K562 (cell line): ENCODE results near the gene PRSS53. TPM values are rescaled to one million over a fixed set of nuclear protein-coding genes. Genes with fewer than 3 reads are reported as not detected.

ENCODE experiments used
- ATAC-seq: fragments of 200-7000 bp; cut with Tn5 transposase; 3 replicates; pipeline ENCODE4 v1.9.1; 2020; ENCODE audit warnings: moderate library complexity
- BruUV-seq: library from RNA; stranded (reverse); fragments of 400-500 nt; replicated peaks from 2 replicates; lab custom pipeline; 2021; lab: Mats Ljungman, UMichigan
- CTCF ChIA-PET: fragments of 300-600 bp; formaldehyde crosslinking; extraction: SDS; loops from one replicate; lab custom pipeline; 2021; ENCODE audit warnings: low intra/inter-chr PET ratio; lab: Yijun Ruan, JAX
- POLR2A ChIA-PET: fragments of 300-600, 350-650 bp; sonication (Branson Sonifier 250); formaldehyde crosslinking; extraction: SDS; loops from one replicate; lab custom pipeline; 2021; ENCODE audit warnings: antibody characterized with exemption, inconsistent platforms; lab: Yijun Ruan, JAX
- DNase-seq, 4 experiments: peaks; one replicate each; pipeline versions ENCODE4 v3.0.0 to v3.0.0-alpha.2; 2011 to 2018; ENCODE audit warnings: low spot score in 3 of 4, mixed read lengths in 3 of 4; ENCODE audit errors: extremely low read depth in 1 of 4
- FAIRE-seq: peaks from 2 replicates; lab custom pipeline; 2011; peaks lifted over from hg19 to GRCh38; lab: Jason Lieb, UNC
- H2AFZ ChIP-seq: 2 replicates; pipeline ENCODE4 v1.6.0; 2011; ENCODE audit warnings: low read depth, low read length, control low read depth, inconsistent platforms
- H3K27ac ChIP-seq: fragments of 200-600 bp; 3 replicates; pipeline ENCODE4 v1.8.0; 2011; ENCODE audit warnings: low read depth, mild to moderate bottlenecking, control low read depth, inconsistent platforms, low read length, moderate library complexity, mixed read lengths; ENCODE audit errors: extremely low read depth
- H3K27me3 ChIP-seq, 2 experiments: fragments of 300-600 bp in 1 of 2; 2 replicates in 1 of 2; 3 replicates in 1 of 2; pipeline versions ENCODE4 v1.6.0 to v1.8.0; 2011; ENCODE audit warnings: inconsistent platforms in 2 of 2, low read length in 2 of 2, mild to moderate bottlenecking in 1 of 2, mixed read lengths in 1 of 2, moderate library complexity in 1 of 2; ENCODE audit not compliant: control insufficient read depth in 2 of 2, insufficient read depth in 2 of 2
- H3K36me3 ChIP-seq: fragments of 300-600 bp; 3 replicates; pipeline ENCODE4 v1.8.0; 2011; ENCODE audit warnings: mild to moderate bottlenecking, low read length, inconsistent platforms; ENCODE audit not compliant: control insufficient read depth, insufficient read depth
- H3K4me1 ChIP-seq, 2 experiments: fragments of 200-600 bp in 1 of 2; replicated peaks in 1 of 2; 2 replicates in 1 of 2; 3 replicates in 1 of 2; pipeline versions ENCODE4 v1.5.1 to v1.8.0; 2011; ENCODE audit warnings: inconsistent platforms in 2 of 2, low read length in 2 of 2, mild to moderate bottlenecking in 1 of 2, mixed read lengths in 1 of 2, moderate library complexity in 1 of 2; ENCODE audit not compliant: control insufficient read depth in 2 of 2, insufficient read depth in 2 of 2
- H3K4me2 ChIP-seq: 2 replicates; pipeline ENCODE4 v1.6.1; 2011; ENCODE audit warnings: low read length, control low read depth, inconsistent platforms, mixed read lengths; ENCODE audit not compliant: insufficient read depth
- H3K4me3 ChIP-seq: fragments of 200-600 bp; sonication (generic), shearing (Covaris generic); 2 replicates; pipeline ENCODE4 v1.5.1; 2016; ENCODE audit warnings: control low read depth, inconsistent platforms
- H3K79me2 ChIP-seq: fragments of 200-600 bp; 3 replicates; pipeline ENCODE4 v1.8.0; 2011; ENCODE audit warnings: low read length, inconsistent platforms; ENCODE audit not compliant: control insufficient read depth, insufficient read depth
- H3K9ac ChIP-seq, 2 experiments: 2 replicates each; pipeline versions ENCODE4 v1.6.0 to v1.6.1; 2011; ENCODE audit warnings: low read depth in 2 of 2, low read length in 2 of 2, control low read depth in 1 of 2, inconsistent platforms in 1 of 2, mild to moderate bottlenecking in 1 of 2, mixed read lengths in 1 of 2; ENCODE audit not compliant: insufficient read depth in 1 of 2
- H3K9me1 ChIP-seq: one replicate; pipeline ENCODE4 v1.6.0; 2011; ENCODE audit warnings: inconsistent platforms, mild to moderate bottlenecking, low read length, moderate library complexity; ENCODE audit not compliant: control insufficient read depth, insufficient read depth
- H3K9me3 ChIP-seq: replicated peaks from 2 replicates; pipeline ENCODE4 v1.5.1; 2011; ENCODE audit warnings: low read depth, low read length, inconsistent platforms; ENCODE audit not compliant: control insufficient read depth, insufficient read depth
- H4K20me1 ChIP-seq: replicated peaks from 2 replicates; pipeline ENCODE4 v1.6.1; 2011; ENCODE audit warnings: low read length, inconsistent platforms, mixed read lengths; ENCODE audit not compliant: control insufficient read depth, insufficient read depth
- MEF2D ChIP-seq: conservative IDR thresholded peaks from 2 replicates; pipeline ENCODE4 v1.6.1; 2016; ENCODE audit warnings: low read depth, missing genetic modification characterization, missing compliant biosample characterization
- POLR2A ChIP-seq: fragments of 450-650 bp; conservative IDR thresholded peaks from 2 replicates; pipeline ENCODE4 v1.6.1; 2016
- RBFOX2 ChIP-seq: fragments of 200-400 bp; formaldehyde crosslinking; IDR thresholded peaks from 2 replicates; pipeline ENCODE4 v1.6.1; 2017; ENCODE audit warnings: low read depth, mild to moderate bottlenecking, low read length, moderate library complexity
- SREBF2 ChIP-seq: sonication (generic); formaldehyde crosslinking; IDR thresholded peaks from 2 replicates; pipeline ENCODE4 v1.4.0; 2020; ENCODE audit warnings: mild to moderate bottlenecking, missing genetic modification reagents
- WGBS: fragments of 100-300 bp; shearing (Covaris generic); methylation state at CpG from one replicate; pipeline ENCODE4 v1.1.6; 2016; ENCODE audit warnings: low coverage, mixed read lengths; ENCODE audit not compliant: insufficient coverage; ENCODE audit errors: missing lambda C conversion rate; 5-methylcytosine and 5-hydroxymethylcytosine counted together
- in situ Hi-C: fragments of 300-500 bp; cut with MboI; formaldehyde crosslinking; loops from 4 replicates; pipeline ENCODE4 v1.15.0; 2018; ENCODE audit warnings: inconsistent platforms, mixed read lengths
- intact Hi-C: fragments of 100-400 bp; cut with micrococcal nuclease; formaldehyde crosslinking; loops from 2 replicates; pipeline ENCODE4 v1.14.2; 2022
- polyA plus RNA-seq, 8 experiments: library from polyadenylated mRNA; depleted of rRNA in 4 of 8; stranded (reverse) in 5 of 8; unstranded in 3 of 8; fragments of >200 nt; fragmentation: Nextera tagmentation in 2 of 8; fragmentation: Illumina TruSeq in 1 of 8; extraction: Ambion mirVana in 2 of 8; extraction: Trizol in 1 of 8; gene quantifications; 2 replicates each; pipeline versions ENCODE4 v1.2.1 to v1.2.3, GENCODE V29; 2011 to 2014; ENCODE audit warnings: inconsistent platforms in 1 of 8, missing spikeins in 1 of 8
- total RNA-seq, 7 experiments: library from RNA; depleted of rRNA in 6 of 7; stranded (reverse); fragments of >200 nt in 6 of 7; fragmentation: Illumina TruSeq in 2 of 7; extraction: Trizol in 2 of 7; gene quantifications; 2 replicates each; pipeline versions ENCODE4 v1.2.1 to v1.2.3, GENCODE V29; 2011 to 2021; ENCODE audit warnings: low replicate concordance in 1 of 7

Gene PRSS53
- total and polyA plus RNA-seq, 9 of the 15 experiments (the other 6 are each of a cell fraction or from before 2014, with no cell fraction given): 0.40 to 1.9 (median 0.78) TPM; not detected in 2

- Histone ChIP-seq H3K4me2 (no peak overlapping the region), H3K27ac (no peak overlapping the region), H2AFZ (no peak overlapping the region), H3K9me1 (no peaks in the 10 kb centered on the region), H3K4me3 (no peak overlapping the region), H3K36me3 (peaks cover 49% of the 10 kb centered on the region; the same call in 2 of the 3 replicates), H3K27me3 (no peaks in the 10 kb centered on the region), H3K9ac (no peak overlapping the region)
- CTCF ChIA-PET: no interaction called here
- ATAC-seq: no peak
- DNase-seq: no peak
- no TSS peak for BruUV-seq
- in situ Hi-C loops: no loop called here
- FAIRE-seq: no peak
- 71% methylated on average over 5 of the region's 5 CpGs for WGBS
- TF ChIP-seq POLR2A (no peak), RBFOX2 (0 out of 2 replicates have a peak, but pooled peaks have one; percentile 27), SREBF2 (CRISPR knock-in tag) (no peak)
- TF ChIP-seq, all 486 proteins: peak for 1
- H3K4me1 ChIP-seq: peaks cover 50 to 97% of the 10 kb centered on the region in 2 experiments
- POLR2A ChIA-PET: interaction anchor here (0.9 to 2.4 kb wide), 4 partner anchors 9 to 51 kb away, joined by 3 to 9 read pairs (median 4); partner anchors contain the start of gene FUS
- intact Hi-C loops: no loop called here
- no peaks in the 10 kb centered on the region for H3K9me3 ChIP-seq
- no peaks in the 10 kb centered on the region for H3K79me2 ChIP-seq
- H4K20me1 ChIP-seq: no peaks in the 10 kb centered on the region
These were observed 43.1 kb upstream of the PRSS53 start for GRCh38 chr16:31131841-31132271.

GRCh38 chr16:31131416-31131815 lies 42.7 kb upstream of the PRSS53 start:
- FAIRE-seq: no peak
- ChIA-PET CTCF (no interaction called here), POLR2A (interaction anchor here (0.7 to 2.4 kb wide), 6 partner anchors 9 to 51 kb away, joined by 3 to 9 read pairs (median 4); partner anchors contain the start of genes FUS and KAT8)
- intact Hi-C loops (no loop called here), in situ Hi-C loops (no loop called here)
- Histone ChIP-seq H3K27me3 (no peaks in the 10 kb centered on the region), H3K4me3 (no peak overlapping the region), H3K9ac (no peak overlapping the region), H3K27ac (no peak overlapping the region), H3K9me1 (no peaks in the 10 kb centered on the region), H3K79me2 (no peaks in the 10 kb centered on the region), H3K4me1 (peaks cover 50 to 94% of the 10 kb centered on the region in 2 experiments), H3K36me3 (peaks cover 52% of the 10 kb centered on the region; the same call in 2 of the 3 replicates), H4K20me1 (no peaks in the 10 kb centered on the region), H3K4me2 (no peak overlapping the region), H2AFZ (no peak overlapping the region), H3K9me3 (no peaks in the 10 kb centered on the region)
- no peak for ATAC-seq
- 92% methylated on average over 10 of the region's 11 CpGs for WGBS
- TF ChIP-seq MEF2D (tag) (no peak), RBFOX2 (0 out of 2 replicates have a peak, but pooled peaks have one; percentile 2)
- no TSS peak for BruUV-seq
- no peak for DNase-seq
